HG02588 (cell line): ENCODE data around the gene JARID2.

ENCODE experiments used
- ATAC-seq: cut with Tn5 transposase; IDR thresholded peaks from one replicate; pipeline ENCODE4 v1.9.1; 2021; ENCODE audit warnings: mild to moderate bottlenecking, moderate library complexity; ENCODE audit not compliant: unreplicated experiment

The JARID2 gene

DNA sequence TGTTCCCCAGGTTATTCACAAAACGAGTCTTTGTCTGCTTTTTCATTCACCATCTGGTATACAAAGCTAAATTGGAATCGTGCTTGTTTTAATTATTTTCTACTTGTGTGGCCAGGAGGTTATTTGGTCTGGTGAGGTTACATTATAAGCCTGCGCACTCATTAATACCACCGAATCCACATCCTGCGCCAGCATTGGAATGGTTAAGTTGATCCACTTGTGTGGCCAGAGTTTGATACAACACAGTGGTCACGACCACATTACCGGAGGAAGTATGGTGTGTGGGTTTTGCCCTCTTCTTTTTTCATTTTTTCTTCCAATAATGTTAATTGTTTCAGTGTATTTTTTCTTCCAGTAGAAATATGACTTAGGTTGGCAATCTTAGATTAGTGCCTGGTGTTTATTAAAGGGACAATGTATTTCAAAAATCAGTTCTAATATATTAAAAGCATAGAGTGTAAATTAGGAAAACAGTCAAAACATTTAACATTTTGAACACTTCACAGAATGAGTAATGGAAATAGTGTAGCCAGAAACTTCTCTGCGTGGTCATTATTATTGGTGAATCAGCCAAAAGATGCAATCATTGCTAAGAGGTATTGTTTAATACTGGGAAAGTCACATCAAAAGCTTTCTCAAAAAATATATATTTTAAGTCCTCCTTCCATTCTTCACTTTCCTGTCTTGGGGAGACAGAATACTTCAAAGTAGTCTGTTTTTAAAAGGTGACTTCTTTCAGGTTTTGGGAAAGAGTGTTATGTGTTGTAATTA, 84.5 kb downstream of the JARID2 start:
- ATAC-seq: no peak

DNA sequence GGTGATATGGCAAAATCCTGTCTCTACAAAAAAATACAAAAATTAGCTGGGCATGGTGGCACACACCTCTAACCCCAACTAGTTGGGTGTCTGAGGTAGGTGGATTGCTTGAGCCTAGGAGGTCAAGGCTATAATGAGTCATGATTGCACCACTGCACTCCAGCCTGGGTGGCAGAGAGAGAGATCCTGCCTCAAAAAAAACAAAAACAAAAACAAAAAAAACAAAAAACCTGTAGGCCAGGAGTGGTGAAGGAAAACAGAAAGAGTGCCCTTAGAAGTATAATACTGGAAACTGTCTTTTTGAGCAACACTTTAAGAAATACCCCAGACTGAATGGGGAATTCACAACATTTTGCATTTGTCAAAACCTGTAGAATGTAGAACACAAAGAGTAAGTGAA, 85.3 kb downstream of the JARID2 start:
- no peak for ATAC-seq

DNA sequence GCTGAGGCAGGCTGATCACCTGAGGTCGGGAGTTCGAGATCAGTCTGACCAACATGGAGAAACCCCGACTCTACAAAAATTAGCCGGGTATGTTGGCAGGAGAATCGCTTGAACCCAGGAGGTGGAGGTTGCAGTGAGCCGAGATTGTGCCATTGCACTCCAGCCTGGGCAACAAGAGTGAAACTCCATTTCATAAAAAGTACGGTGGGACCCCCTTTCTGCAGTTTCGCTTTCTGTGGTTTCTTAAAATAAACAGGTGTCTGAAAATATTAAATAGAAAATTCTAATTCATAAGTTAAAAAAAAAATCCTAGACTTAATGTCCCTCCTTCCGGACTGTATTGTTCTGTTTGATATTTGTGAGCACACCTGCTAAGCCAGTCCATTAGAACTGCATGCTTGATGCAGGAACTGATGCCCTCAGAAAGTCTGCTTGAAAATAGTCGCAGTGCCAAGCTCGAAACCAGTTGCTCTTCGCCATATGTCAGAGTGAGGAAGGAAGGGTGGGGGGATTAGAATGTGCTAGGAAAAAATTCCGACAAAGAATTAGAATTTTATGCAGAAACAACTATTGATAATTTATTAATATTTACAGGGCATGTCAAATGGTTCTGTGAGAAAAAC, 85.9 kb downstream of the JARID2 start:
- ATAC-seq: no peak

DNA sequence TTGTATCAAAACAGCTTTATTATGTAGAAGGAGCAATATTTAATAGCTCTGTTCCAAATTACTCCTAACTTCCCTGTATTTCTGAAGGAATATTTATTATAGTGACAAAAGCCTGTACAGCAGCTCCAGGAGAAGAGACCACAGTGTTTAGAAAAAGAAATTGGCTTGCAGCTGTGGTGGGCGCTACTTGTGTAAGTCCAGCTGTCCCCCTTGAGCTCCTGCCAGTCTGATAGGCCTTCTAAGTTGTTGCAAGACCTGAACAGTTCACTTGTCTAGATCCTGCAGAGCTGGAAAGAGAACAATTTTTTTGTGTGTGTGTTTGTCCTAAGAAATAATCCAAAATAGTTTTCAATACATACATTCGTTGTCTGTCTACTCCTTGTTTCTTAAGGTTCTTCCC, 86.6 kb downstream of the JARID2 start:
- ATAC-seq: no peak

DNA sequence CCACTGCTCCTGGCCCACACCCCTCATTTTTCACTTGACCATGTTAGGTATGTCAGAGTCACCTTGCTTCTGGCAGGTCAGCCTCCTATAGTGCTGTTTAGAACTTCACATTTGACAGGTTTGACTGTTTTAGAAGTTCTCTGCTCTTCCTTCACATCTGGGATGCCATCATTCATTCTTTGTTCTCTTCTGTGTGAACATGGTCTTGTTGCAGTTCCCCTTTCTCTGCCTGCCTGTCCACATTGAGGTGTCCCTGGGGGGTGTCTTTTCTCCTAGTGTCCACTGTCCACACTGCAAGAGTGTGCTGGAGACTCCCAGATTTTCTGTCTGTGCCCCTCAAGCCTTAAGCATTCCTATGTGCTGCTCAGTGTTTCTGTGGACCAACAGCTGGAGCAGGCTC, 89.5 kb downstream of the JARID2 start:
- ATAC-seq: no peak

DNA sequence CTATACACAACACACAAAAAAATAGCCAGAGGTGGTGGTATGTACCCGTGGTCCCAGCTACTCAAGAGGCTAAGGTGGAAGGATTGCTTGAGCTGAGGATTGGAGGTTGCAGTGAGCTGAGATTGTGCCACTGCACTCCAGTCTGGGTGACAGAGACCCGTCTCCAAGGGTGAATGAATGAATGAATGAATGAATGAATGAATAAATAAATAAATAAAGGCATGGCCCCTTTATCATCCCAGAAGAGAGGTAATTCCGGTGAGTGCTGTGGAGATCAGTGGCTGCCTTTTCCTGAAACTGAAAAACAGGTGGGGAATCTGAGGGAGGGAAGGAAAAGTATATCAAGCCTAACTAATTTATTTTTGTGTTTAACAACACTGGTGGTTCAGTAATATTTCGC, 90.0 kb downstream of the JARID2 start:
- ATAC-seq: no peak

DNA sequence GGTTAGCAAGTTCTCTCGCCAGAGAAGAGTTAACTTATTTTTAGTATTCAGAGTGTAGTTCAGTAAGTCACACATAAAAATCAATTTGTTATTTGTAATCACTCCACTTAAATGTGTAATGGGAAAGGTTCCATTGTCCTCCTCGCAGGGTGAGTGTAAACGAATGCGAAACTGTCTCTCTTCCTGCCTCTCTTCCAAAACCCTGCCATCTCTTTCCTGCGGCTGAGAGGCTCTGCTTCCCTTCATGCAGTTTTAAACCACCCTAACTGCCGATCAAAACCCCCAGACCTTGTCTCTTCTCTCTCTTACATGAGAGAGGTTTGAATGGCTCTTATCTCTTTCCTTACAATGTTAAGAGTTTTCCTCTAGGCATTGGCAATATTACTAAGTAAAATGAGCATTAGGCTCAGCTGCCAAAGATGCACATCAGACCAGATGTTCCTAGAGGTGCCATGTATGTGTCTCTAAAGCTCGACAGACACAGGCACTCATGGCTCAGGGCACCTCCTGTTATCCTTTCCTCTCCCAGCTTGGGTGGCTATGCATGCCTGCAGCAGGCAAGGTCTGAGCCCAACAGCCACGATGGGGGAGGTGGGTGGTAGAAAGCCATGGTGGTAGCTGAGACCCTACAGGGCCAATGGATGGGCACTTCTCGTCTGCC, 91.2 kb downstream of the JARID2 start:
- ATAC-seq: no peak

DNA sequence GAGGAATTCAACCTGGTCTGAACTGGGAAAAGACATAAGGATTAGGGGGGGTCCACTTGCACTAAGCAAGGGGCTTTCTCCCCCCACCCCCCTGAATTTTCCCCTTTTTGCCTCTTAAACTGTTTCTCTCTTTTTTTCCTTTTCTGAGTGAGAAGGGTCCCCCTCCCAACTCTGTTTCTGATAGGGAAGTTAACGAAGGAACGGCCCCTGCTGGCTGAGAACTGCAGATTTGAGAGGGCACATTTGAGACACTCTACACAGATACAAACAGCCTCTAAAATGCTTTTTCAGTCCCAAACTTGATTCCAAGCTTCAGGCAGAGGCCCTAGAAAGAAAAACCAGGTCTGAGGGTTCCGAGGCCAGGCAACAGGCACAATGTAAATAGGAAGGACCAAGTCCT, 91.7 kb downstream of the JARID2 start:
- ATAC-seq: no peak

DNA sequence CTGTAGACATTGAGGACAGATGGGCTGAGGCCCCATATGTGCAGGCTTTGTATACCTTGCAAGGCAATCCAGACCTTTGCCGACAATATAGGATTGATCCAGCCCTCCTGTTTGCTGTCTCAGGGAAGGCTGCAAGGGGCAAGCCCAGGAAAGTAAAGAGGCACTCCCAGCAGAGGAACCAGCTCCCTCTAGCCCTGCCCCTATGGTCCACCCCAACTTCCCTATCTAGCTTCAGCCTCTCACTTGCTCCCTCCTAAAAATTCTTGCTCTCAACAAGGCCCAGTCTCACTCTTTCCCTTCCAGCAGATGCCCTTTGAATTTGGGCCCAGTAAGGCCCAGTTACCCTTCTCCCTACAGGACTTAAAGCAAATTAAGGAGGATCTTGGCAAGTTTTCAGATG, 92.6 kb downstream of the JARID2 start:
- ATAC-seq: no peak

DNA sequence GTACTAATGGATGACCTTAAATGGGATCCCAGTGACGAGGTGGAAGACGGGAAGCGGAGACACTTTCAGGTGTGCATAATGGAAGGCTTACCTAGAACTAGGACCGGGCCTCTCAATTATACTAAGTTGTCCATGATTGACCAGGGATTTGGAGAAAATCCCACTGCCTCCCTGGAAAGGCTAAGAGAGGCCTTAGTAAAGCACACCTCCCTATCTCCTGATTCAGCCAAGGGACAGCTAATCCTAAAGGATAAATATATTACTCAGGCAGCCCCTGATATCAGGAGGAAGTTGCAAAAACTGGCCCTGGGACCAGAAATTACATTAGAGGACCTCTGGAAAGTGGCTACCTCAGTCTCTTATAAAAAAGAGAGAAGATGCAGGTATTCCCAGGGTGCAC, 93.2 kb downstream of the JARID2 start:
- ATAC-seq: no peak

DNA sequence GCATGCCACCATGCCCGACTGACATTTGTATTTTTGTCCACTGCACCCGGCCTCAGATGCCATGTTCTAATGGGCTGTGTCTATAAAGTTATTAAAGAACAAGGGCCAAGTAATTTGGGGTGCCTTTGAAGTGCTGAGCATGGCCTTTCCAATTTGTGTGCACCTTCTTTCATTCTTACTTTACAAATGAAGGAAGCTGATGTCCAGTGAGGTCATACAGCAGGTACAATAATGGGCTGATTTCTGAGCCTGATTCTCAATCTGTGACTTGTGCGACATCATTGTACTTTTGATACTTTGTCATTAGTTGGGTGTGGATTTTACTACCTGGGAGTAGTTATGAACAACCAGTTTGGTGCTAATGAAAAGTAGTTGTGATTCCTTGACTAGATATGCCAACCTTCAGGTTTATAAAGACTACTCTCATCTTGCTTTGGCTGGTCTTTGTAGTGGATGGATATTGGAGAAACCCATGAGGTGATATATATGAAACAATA, 94.3 kb downstream of the JARID2 start:
- ATAC-seq: no peak

DNA sequence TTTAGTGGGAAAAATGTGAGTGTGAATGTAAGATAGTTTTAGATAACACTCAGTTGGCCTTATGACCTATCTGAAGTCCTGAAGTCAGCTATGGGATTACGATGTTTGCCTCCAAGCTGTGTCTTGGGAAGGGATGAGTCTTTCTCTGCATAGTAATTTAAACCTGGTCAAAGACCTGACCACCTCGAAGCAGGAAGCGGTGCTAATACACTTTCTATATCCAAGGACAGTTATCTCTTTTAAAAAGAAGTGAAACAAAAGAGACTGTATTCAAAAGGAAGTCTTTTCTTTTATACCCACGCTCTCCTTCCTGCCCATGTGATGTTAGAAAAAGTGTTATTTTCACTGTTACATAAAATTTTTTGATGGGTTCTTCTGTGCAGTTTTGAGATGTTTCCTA, 94.9 kb downstream of the JARID2 start:
- no peak for ATAC-seq

DNA sequence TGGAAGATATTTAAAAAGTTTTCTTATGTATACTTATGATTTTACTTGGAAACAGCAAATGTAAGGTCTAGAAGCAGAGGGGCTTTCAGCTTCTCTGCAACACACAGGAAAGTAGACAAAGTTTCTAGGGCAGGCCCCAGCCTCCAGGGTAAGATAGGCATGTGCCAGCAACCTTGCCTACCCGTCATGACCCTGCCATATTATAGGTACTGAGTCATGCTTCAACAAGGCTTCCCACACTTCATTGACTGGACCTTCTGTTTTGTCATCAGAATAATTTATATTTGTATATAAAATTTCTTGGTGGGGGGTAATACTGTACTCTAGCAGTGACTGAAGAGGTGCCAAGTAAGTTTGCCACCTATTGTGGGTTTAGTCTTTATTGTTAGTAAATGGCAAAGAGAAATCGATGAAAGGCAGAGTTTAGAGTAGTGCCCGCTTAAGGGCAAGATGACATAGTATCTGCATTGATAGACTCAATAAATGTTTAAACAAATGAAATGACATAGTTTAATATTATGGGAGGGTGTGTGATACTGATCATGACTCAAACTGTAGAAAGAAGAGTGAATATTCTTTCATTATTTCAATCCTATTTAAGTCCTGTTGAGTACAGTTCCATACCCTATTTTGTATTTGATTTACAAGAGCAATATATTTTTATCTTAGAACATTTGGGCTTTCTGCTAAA, 95.6 kb downstream of the JARID2 start:
- no peak for ATAC-seq

DNA sequence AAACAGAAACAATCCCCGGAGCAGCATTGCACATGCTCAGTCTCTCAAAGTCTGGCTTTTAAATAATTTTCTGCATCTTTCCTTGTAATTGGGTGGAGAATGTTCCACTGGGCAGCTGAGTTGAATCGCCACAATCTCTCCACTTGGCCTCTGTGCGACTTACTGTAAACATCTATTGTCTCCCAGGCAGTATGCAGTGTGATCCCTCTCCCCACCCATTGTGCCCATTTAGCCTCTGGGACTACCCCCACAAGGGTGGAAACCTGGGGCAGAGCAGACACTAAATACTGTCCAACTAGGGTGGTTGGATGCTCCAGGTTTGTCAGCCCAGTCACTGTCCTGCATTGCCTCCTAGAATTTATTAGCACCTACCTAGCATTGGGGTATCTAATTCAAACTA, 96.2 kb downstream of the JARID2 start:
- no peak for ATAC-seq

DNA sequence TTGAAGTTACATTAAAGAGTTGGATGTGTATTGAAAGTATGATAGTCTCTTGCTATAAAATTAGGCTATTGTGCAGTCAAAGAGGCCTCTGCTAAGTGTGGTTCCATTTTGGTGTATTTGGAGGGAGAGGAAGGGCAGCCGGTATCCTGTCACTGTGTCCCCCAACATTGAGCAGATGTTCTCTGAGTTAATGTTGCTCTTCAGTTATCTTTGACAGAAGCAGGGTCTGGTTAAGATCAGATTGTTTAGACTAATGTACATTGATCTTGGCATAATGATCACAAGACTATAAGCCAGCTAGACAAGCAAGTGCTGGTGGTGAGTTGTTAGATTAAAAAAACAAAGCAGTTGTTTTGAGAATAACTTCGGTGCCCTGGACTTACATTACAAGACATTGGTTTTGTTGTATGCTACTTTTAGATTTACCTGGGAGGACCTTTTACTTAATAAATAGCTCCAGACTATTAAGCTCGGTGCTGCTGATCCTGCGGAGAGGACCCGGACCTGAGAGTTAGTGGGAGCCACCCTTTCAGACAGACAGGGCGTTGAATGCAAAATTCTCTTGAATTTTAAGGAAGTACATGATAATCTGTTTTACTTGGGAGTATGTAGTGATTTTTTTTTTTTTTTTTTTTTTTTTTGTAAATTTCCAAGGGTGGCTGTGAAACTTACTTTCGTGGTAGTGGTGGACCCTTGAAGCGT, 97.8 kb downstream of the JARID2 start:
- ATAC-seq: no peak

DNA sequence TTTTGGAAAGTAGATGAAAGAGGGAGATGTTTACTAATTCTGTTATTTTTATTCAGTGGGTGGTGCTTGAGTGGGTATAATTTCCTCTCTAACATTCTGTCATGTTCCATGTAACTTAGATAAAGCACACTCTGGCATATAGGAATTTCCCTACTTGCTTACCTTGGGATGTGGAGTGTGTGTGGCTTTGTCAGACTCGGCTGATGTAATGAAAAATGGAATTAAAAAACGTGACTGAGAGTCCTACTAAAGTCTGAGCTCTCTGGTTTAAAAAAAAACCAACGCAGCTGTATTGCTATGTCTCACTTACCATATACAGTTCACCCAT, 98.3 kb downstream of the JARID2 start:
- no peak for ATAC-seq

DNA sequence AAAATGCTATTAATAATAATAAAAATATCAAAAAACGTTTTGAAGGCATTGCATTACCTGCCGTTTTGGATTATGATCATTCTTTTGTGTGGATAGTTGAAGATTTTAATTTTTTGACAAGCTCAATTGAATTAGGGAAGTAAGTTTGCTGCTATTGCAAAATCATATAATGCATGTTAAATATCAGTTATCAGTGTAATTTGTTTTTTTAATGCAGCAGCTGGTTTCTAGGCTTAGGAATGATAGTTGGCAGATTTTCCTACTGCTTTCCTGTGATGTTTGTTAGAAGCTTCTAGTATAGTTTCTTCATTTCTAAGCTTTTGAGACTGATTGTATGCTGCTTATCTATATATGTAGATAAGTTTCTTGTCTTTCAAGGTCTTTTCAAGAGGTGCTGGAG, 99.0 kb downstream of the JARID2 start:
- no peak for ATAC-seq

DNA sequence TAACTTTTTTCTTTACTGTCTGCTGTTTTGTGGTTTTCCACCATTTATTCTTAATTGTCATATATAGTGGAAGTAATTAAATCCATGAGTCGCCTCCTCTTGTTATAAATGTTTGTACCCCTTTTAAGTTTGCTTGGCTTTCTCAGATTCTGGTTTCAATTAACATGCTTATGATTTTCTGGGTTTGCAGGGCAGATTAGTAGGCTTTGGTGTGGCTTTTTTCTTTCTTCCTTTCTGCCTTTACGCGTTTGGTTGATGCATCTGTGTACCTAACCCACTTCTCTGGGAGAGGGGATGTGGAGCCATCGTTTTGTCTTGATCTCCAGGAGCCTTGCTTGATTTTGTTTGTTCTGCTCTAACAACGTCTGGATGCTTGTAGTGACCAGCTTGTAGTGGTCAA, 100.4 kb downstream of the JARID2 start:
- ATAC-seq: no peak

DNA sequence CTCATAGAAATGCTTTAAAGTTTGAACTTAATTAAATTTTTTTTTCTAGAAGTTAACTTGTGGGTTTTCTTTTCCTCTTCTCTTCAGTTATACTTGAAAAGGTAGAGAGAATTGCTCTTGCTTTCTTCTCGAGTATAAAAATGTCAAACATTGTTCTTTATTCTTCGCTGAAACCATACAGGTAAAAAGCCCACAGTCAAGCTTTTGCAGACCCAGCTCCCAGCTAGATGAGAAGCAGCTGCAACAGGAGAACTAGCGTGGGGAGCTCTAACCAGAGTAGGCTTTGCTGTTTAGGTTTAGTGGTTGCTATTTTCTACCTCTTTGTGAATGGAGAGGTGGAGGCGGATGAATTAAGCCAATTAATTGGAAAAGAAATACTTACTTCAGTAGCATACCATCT, 102.7 kb downstream of the JARID2 start:
- ATAC-seq: no peak

DNA sequence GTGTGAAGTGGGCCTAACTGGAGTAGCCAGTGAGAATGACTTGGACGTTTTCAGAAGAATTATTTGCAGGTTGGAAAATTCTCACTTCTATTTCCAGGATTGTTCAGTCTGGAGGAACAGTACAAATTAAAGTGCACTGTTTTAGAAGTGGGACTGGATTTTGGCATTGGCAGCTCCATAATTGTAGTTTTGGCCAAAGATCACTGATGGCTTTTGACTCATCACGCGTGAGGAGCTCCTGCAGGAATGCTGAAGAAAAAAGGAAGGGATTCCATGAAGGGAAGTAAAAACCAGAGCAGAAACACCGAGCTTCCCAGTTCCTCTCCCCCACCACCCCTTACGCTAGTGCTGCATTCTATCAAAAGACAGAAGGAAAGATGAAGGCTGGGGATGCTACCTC, 103.5 kb downstream of the JARID2 start:
- no peak for ATAC-seq
